Measurements from ENCODE around the gene FIZ1.

FIZ1 gene

GRCh38 chr19:55563261-55563690, 36.0 kb downstream of the FIZ1 start:
- Histone ChIP-seq H3K4me1 (ENCODE audit: control insufficient read depth in 5 of 5, insufficient read depth in 5 of 5, low read length in 5 of 5) (no peaks in the 10 kb centered on the region), H3K9ac (ENCODE audit: low read length in 5 of 5) (no peak overlapping the region), H3K36me3 (ENCODE audit: control insufficient read depth in 5 of 5, insufficient read depth in 5 of 5, low read length in 5 of 5) (no peaks in the 10 kb centered on the region), H3K4me3 (ENCODE audit: low read depth in 1 of 5, low read length in 5 of 5) (no peak overlapping the region), H3K27me3 (ENCODE audit: control insufficient read depth in 5 of 5, insufficient read depth in 4 of 5, low read length in 5 of 5) (peaks cover 0 to 11% (median 4%) of the 10 kb centered on the region in 5 donors), H3K27ac (ENCODE audit: low read depth, low read length) (no peak overlapping the region), H3K9me3 (ENCODE audit: control insufficient read depth in 5 of 5, low read length in 5 of 5) (peaks cover 0 to 8% (median 5%) of the 10 kb centered on the region in 5 donors)

GRCh38 chr19:55559684-55560083, 39.6 kb downstream of the FIZ1 start:
- no peak overlapping the region for H3K4me3 ChIP-seq (ENCODE audit: low read depth in 1 of 5, low read length in 5 of 5)
- H3K9me3 ChIP-seq (ENCODE audit: control insufficient read depth in 5 of 5, low read length in 5 of 5): peaks cover 0 to 8% (median 5%) of the 10 kb centered on the region in 5 donors
- no peaks in the 10 kb centered on the region for H3K36me3 ChIP-seq (ENCODE audit: control insufficient read depth in 5 of 5, insufficient read depth in 5 of 5, low read length in 5 of 5)
- H3K27me3 ChIP-seq (ENCODE audit: control insufficient read depth in 5 of 5, insufficient read depth in 4 of 5, low read length in 5 of 5): peaks cover 0 to 5% (median 2%) of the 10 kb centered on the region in 5 donors
- H3K27ac ChIP-seq (ENCODE audit: low read depth, low read length): no peak overlapping the region
- H3K9ac ChIP-seq (ENCODE audit: low read length in 5 of 5): no peak overlapping the region
- H3K4me1 ChIP-seq (ENCODE audit: control insufficient read depth in 5 of 5, insufficient read depth in 5 of 5, low read length in 5 of 5): no peaks in the 10 kb centered on the region

- no peak overlapping the region for H3K9ac ChIP-seq (ENCODE audit: low read length in 5 of 5)
- H3K27ac ChIP-seq (ENCODE audit: low read depth, low read length): no peak overlapping the region
- peaks cover 0 to 9% (median 5%) of the 10 kb centered on the region in 5 donors for H3K27me3 ChIP-seq (ENCODE audit: control insufficient read depth in 5 of 5, insufficient read depth in 4 of 5, low read length in 5 of 5)
- H3K36me3 ChIP-seq (ENCODE audit: control insufficient read depth in 5 of 5, insufficient read depth in 5 of 5, low read length in 5 of 5): no peaks in the 10 kb centered on the region
- H3K9me3 ChIP-seq (ENCODE audit: control insufficient read depth in 5 of 5, low read length in 5 of 5): no peaks in the 10 kb centered on the region
- H3K4me3 ChIP-seq (ENCODE audit: low read depth in 1 of 5, low read length in 5 of 5): no peak overlapping the region
- H3K4me1 ChIP-seq (ENCODE audit: control insufficient read depth in 5 of 5, insufficient read depth in 5 of 5, low read length in 5 of 5): peaks cover 0 to 6% (median under 1%) of the 10 kb centered on the region in 5 donors
These were observed 44.6 kb downstream of the FIZ1 start for GRCh38 chr19:55554741-55555152.

GRCh38 chr19:55554302-55554701, 45.0 kb downstream of the FIZ1 start:
- no peaks in the 10 kb centered on the region for H3K36me3 ChIP-seq (ENCODE audit: control insufficient read depth in 5 of 5, insufficient read depth in 5 of 5, low read length in 5 of 5)
- H3K27me3 ChIP-seq (ENCODE audit: control insufficient read depth in 5 of 5, insufficient read depth in 4 of 5, low read length in 5 of 5): peaks cover 0 to 9% (median 6%) of the 10 kb centered on the region in 5 donors
- no peak overlapping the region for H3K9ac ChIP-seq (ENCODE audit: low read length in 5 of 5)
- no peaks in the 10 kb centered on the region for H3K9me3 ChIP-seq (ENCODE audit: control insufficient read depth in 5 of 5, low read length in 5 of 5)
- H3K4me3 ChIP-seq (ENCODE audit: low read depth in 1 of 5, low read length in 5 of 5): no peak overlapping the region
- H3K27ac ChIP-seq (ENCODE audit: low read depth, low read length): no peak overlapping the region
- peaks cover 0 to 10% (median 3%) of the 10 kb centered on the region in 5 donors for H3K4me1 ChIP-seq (ENCODE audit: control insufficient read depth in 5 of 5, insufficient read depth in 5 of 5, low read length in 5 of 5)

GRCh38 chr19:55553217-55554182, 45.8 kb downstream of the FIZ1 start:
- Histone ChIP-seq H3K4me3 (ENCODE audit: low read depth in 1 of 5, low read length in 5 of 5) (no peak overlapping the region), H3K9ac (ENCODE audit: low read length in 5 of 5) (no peak overlapping the region), H3K9me3 (ENCODE audit: control insufficient read depth in 5 of 5, low read length in 5 of 5) (no peaks in the 10 kb centered on the region), H3K27me3 (ENCODE audit: control insufficient read depth in 5 of 5, insufficient read depth in 4 of 5, low read length in 5 of 5) (peaks cover 0 to 9% (median 6%) of the 10 kb centered on the region in 5 donors), H3K27ac (ENCODE audit: low read depth, low read length) (no peak overlapping the region), H3K4me1 (ENCODE audit: control insufficient read depth in 5 of 5, insufficient read depth in 5 of 5, low read length in 5 of 5) (peaks cover 0 to 13% (median 3%) of the 10 kb centered on the region in 5 donors), H3K36me3 (ENCODE audit: control insufficient read depth in 5 of 5, insufficient read depth in 5 of 5, low read length in 5 of 5) (no peaks in the 10 kb centered on the region)

GRCh38 chr19:55552620-55553019, 46.7 kb downstream of the FIZ1 start:
- Histone ChIP-seq H3K36me3 (ENCODE audit: control insufficient read depth in 5 of 5, insufficient read depth in 5 of 5, low read length in 5 of 5) (no peaks in the 10 kb centered on the region), H3K27ac (ENCODE audit: low read depth, low read length) (no peak overlapping the region), H3K4me3 (ENCODE audit: low read depth in 1 of 5, low read length in 5 of 5) (no peak overlapping the region), H3K27me3 (ENCODE audit: control insufficient read depth in 5 of 5, insufficient read depth in 4 of 5, low read length in 5 of 5) (peaks cover 0 to 9% (median 6%) of the 10 kb centered on the region in 5 donors), H3K4me1 (ENCODE audit: control insufficient read depth in 5 of 5, insufficient read depth in 5 of 5, low read length in 5 of 5) (peaks cover 0 to 20% (median 6%) of the 10 kb centered on the region in 5 donors), H3K9me3 (ENCODE audit: control insufficient read depth in 5 of 5, low read length in 5 of 5) (no peaks in the 10 kb centered on the region), H3K9ac (ENCODE audit: low read length in 5 of 5) (no peak overlapping the region)

- peaks cover 0 to 9% (median 6%) of the 10 kb centered on the region in 5 donors for H3K27me3 ChIP-seq (ENCODE audit: control insufficient read depth in 5 of 5, insufficient read depth in 4 of 5, low read length in 5 of 5)
These were observed 47.1 kb downstream of the FIZ1 start for GRCh38 chr19:55552206-55552605.

GRCh38 chr19:55550321-55550650, 49.0 kb downstream of the FIZ1 start:
- peaks cover 4 to 43% (median 25%) of the 10 kb centered on the region in 5 donors for H3K4me1 ChIP-seq (ENCODE audit: control insufficient read depth in 5 of 5, insufficient read depth in 5 of 5, low read length in 5 of 5)
- H3K9me3 ChIP-seq (ENCODE audit: control insufficient read depth in 5 of 5, low read length in 5 of 5): no peaks in the 10 kb centered on the region
- H3K27me3 ChIP-seq (ENCODE audit: control insufficient read depth in 5 of 5, insufficient read depth in 4 of 5, low read length in 5 of 5): peaks cover 0 to 9% (median 6%) of the 10 kb centered on the region in 5 donors
- peak overlapping the region in 1 of 5 donors; percentile 63 for H3K9ac ChIP-seq (ENCODE audit: low read length in 5 of 5)
- H3K36me3 ChIP-seq (ENCODE audit: control insufficient read depth in 5 of 5, insufficient read depth in 5 of 5, low read length in 5 of 5): no peaks in the 10 kb centered on the region
- H3K27ac ChIP-seq (ENCODE audit: low read depth, low read length): no peak overlapping the region
- H3K4me3 ChIP-seq (ENCODE audit: low read depth in 1 of 5, low read length in 5 of 5): peak overlapping the region in 2 of 5 donors; percentile 48 to 59

More at GRCh38 chr19:55552206-55552605, 47.1 kb downstream of the FIZ1 start:
- no peaks in the 10 kb centered on the region for H3K9me3 ChIP-seq (ENCODE audit: control insufficient read depth in 5 of 5, low read length in 5 of 5)
- H3K36me3 ChIP-seq (ENCODE audit: control insufficient read depth in 5 of 5, insufficient read depth in 5 of 5, low read length in 5 of 5): no peaks in the 10 kb centered on the region
- H3K27ac ChIP-seq (ENCODE audit: low read depth, low read length): no peak overlapping the region
- peaks cover 0 to 24% (median 10%) of the 10 kb centered on the region in 5 donors for H3K4me1 ChIP-seq (ENCODE audit: control insufficient read depth in 5 of 5, insufficient read depth in 5 of 5, low read length in 5 of 5)
- no peak overlapping the region for H3K4me3 ChIP-seq (ENCODE audit: low read depth in 1 of 5, low read length in 5 of 5)
- no peak overlapping the region for H3K9ac ChIP-seq (ENCODE audit: low read length in 5 of 5)

- Histone ChIP-seq H3K27ac (ENCODE audit: low read depth, low read length) (peak overlapping the region; percentile 84), H3K9me3 (ENCODE audit: control insufficient read depth in 5 of 5, low read length in 5 of 5) (no peaks in the 10 kb centered on the region), H3K4me1 (ENCODE audit: control insufficient read depth in 5 of 5, insufficient read depth in 5 of 5, low read length in 5 of 5) (peaks cover 4 to 45% (median 28%) of the 10 kb centered on the region in 5 donors), H3K36me3 (ENCODE audit: control insufficient read depth in 5 of 5, insufficient read depth in 5 of 5, low read length in 5 of 5) (no peaks in the 10 kb centered on the region), H3K4me3 (ENCODE audit: low read depth in 1 of 5, low read length in 5 of 5) (peak overlapping the region in 3 of 5 donors; percentile 48 to 59 (median 50)), H3K27me3 (ENCODE audit: control insufficient read depth in 5 of 5, insufficient read depth in 4 of 5, low read length in 5 of 5) (peaks cover 0 to 9% (median 6%) of the 10 kb centered on the region in 5 donors), H3K9ac (ENCODE audit: low read length in 5 of 5) (peak overlapping the region in 3 of 5 donors; percentile 51 to 63 (median 52))
These were observed 49.6 kb downstream of the FIZ1 start for GRCh38 chr19:55549500-55550320.

Measured in subcutaneous abdominal adipose tissue (tissue), 5 donors.